ENCODE data around the gene SIAE. TPM values are rescaled to one million over a fixed set of nuclear protein-coding genes. Genes with fewer than 3 reads are reported as not detected.

The SIAE gene, protein sequence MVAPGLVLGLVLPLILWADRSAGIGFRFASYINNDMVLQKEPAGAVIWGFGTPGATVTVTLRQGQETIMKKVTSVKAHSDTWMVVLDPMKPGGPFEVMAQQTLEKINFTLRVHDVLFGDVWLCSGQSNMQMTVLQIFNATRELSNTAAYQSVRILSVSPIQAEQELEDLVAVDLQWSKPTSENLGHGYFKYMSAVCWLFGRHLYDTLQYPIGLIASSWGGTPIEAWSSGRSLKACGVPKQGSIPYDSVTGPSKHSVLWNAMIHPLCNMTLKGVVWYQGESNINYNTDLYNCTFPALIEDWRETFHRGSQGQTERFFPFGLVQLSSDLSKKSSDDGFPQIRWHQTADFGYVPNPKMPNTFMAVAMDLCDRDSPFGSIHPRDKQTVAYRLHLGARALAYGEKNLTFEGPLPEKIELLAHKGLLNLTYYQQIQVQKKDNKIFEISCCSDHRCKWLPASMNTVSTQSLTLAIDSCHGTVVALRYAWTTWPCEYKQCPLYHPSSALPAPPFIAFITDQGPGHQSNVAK
- total RNA-seq (1 to 10 TPM; 4.2 to 4.8 TPM), polyA plus RNA-seq (1 to 10 TPM; 2.8 to 6.8 TPM)

GRCh38 chr11:124673333-124674167, at the start of gene SIAE, which contains the start of gene SPA17:
TSS of gene SIAE (minus strand) at chr11:124673739. CDS start at chr11:124673708, 31 bp downstream.
TSS of gene SPA17 (plus strand) at chr11:124673904. CDS start at chr11:124675265, 1,361 bp downstream.
- peak within 1 kb of the TSS; percentile 66 for H3K27ac ChIP-seq (ENCODE audit: low read depth, low read length)
- Mint-ChIP-seq H3K4me3 (peak within 1 kb of the TSS; percentile 90 to 95 (median 91)), H3K4me1 (peaks cover 16 to 43% (median 32%) of the 10 kb centered on the region in 4 donors), H3K27ac (peak within 1 kb of the TSS; percentile 98 to 99 (median 99)), H3K27me3 (no peaks in the 10 kb centered on the region), H3K9me3 (peaks cover 0 to 4% (median 0%) of the 10 kb centered on the region in 8 donors), H3K36me3 (peaks cover 0 to 4% of the 10 kb centered on the region in 2 donors)
- peak; percentile 84 to 91 (median 88) for DNase-seq
- H3K27me3 ChIP-seq (ENCODE audit: insufficient read depth, low read length), result peaks cover 5% of the 10 kb centered on the region
- ChIA-PET CTCF (ENCODE audit: partially characterized antibody) (interaction anchor here (1.0 to 6.6 kb wide), 9 partner anchors 10 to 192 kb away, joined by 3 to 224 read pairs (median 5); partner anchors contain the start of genes ESAM and MSANTD2), POLR2A (ENCODE audit: partially characterized antibody) (interaction anchor here (0.5 to 2.8 kb wide), 15 partner anchors 51 to 598 kb away, joined by 3 to 40 read pairs (median 4); partner anchors contain the start of genes MSANTD2, NRGN, TBRG1 and TMEM218)
- no peaks in the 10 kb centered on the region for H3K36me3 ChIP-seq (ENCODE audit: insufficient read depth, low read length)
- intact Hi-C loops (cut with micrococcal nuclease), result loop anchor here (1.0 to 5.0 kb wide), 7 partner anchors 51 to 1389 kb away; partner anchors contain the start of genes CCDC15, CDON, MSANTD2 and TBRG1
- H3K9me3 ChIP-seq (ENCODE audit: control insufficient read depth in 1 of 2, low read length in 2 of 2), result no peaks in the 10 kb centered on the region
- H3K4me3 ChIP-seq (ENCODE audit: low read length in 2 of 2), result peak within 1 kb of the TSS; percentile 39 to 73
- H3K4me1 ChIP-seq (ENCODE audit: insufficient read depth, low read length), result peaks cover 42% of the 10 kb centered on the region

GRCh38 chr11:124722176-124722575, 48.6 kb upstream of the SIAE start:
- peaks cover 20% of the 10 kb centered on the region in 2 donors for H3K27me3 Mint-ChIP-seq
- no peaks in the 10 kb centered on the region for H3K36me3 Mint-ChIP-seq
- no peak overlapping the region for H3K4me3 Mint-ChIP-seq
- intact Hi-C loops (cut with micrococcal nuclease), result no loop called here
- no peak overlapping the region for H3K27ac Mint-ChIP-seq
- H3K4me1 Mint-ChIP-seq, result peaks cover 14 to 31% (median 22%) of the 10 kb centered on the region in 4 donors
- Histone ChIP-seq H3K4me3 (ENCODE audit: low read length in 2 of 2) (no peak overlapping the region), H3K27me3 (ENCODE audit: insufficient read depth, low read length) (no peaks in the 10 kb centered on the region), H3K4me1 (ENCODE audit: insufficient read depth, low read length) (peaks cover 13% of the 10 kb centered on the region), H3K36me3 (ENCODE audit: insufficient read depth, low read length) (no peaks in the 10 kb centered on the region), H3K27ac (ENCODE audit: low read depth, low read length) (no peak overlapping the region), H3K9me3 (ENCODE audit: control insufficient read depth in 1 of 2, low read length in 2 of 2) (no peaks in the 10 kb centered on the region)
- no peak for DNase-seq
- peaks cover 0 to 1% (median 0%) of the 10 kb centered on the region in 8 donors for H3K9me3 Mint-ChIP-seq
- POLR2A ChIA-PET (ENCODE audit: partially characterized antibody), result no interaction called here
- CTCF ChIA-PET (ENCODE audit: partially characterized antibody), result no interaction called here

DNA sequence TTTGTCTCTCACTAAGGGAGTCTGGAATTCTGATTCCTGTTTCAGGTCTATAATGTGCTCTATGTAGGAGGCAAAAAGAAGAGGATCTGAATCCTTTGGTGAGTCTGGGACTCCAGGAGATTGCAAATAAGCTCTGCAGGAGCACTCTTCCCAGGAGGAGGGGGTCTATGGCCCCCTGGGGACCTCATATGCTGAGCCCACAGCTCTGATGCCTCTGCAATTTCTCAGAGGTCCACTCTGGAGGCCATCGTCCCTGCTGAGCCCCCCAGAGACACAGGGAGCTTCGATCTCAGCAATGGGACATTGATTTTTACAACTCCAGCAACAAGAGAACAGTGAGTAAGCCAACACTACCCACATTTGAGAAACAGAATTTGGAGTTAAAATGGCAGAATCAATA, 46.0 kb upstream of the SIAE start:
- Mint-ChIP-seq H3K36me3 (no peaks in the 10 kb centered on the region), H3K27me3 (peaks cover 23% of the 10 kb centered on the region in 2 donors), H3K27ac (peak overlapping the region in 1 of 7 donors; percentile 32), H3K4me1 (peaks cover 14 to 20% (median 19%) of the 10 kb centered on the region in 4 donors), H3K4me3 (no peak overlapping the region), H3K9me3 (peaks cover 0 to 1% (median 0%) of the 10 kb centered on the region in 8 donors)
- Histone ChIP-seq H3K36me3 (ENCODE audit: insufficient read depth, low read length) (no peaks in the 10 kb centered on the region), H3K4me1 (ENCODE audit: insufficient read depth, low read length) (peaks cover 13% of the 10 kb centered on the region), H3K27ac (ENCODE audit: low read depth, low read length) (no peak overlapping the region), H3K4me3 (ENCODE audit: low read length in 2 of 2) (no peak overlapping the region), H3K9me3 (ENCODE audit: control insufficient read depth in 1 of 2, low read length in 2 of 2) (no peaks in the 10 kb centered on the region), H3K27me3 (ENCODE audit: insufficient read depth, low read length) (peaks cover 7% of the 10 kb centered on the region)
- intact Hi-C loops (cut with micrococcal nuclease), result loop anchor here (2.0 kb wide), 1 partner anchor 27 kb away; no protein-coding TSS in a partner anchor
- ChIA-PET POLR2A (ENCODE audit: partially characterized antibody) (no interaction called here), CTCF (ENCODE audit: partially characterized antibody) (no interaction called here)
- no peak for DNase-seq

- H3K27me3 Mint-ChIP-seq, result peaks cover 23 to 26% of the 10 kb centered on the region in 2 donors
- POLR2A ChIA-PET (ENCODE audit: partially characterized antibody), result no interaction called here
- Histone ChIP-seq H3K27ac (ENCODE audit: low read depth, low read length) (no peak overlapping the region), H3K27me3 (ENCODE audit: insufficient read depth, low read length) (peaks cover 7% of the 10 kb centered on the region), H3K4me1 (ENCODE audit: insufficient read depth, low read length) (peaks cover 13% of the 10 kb centered on the region), H3K4me3 (ENCODE audit: low read length in 2 of 2) (no peak overlapping the region), H3K9me3 (ENCODE audit: control insufficient read depth in 1 of 2, low read length in 2 of 2) (no peaks in the 10 kb centered on the region), H3K36me3 (ENCODE audit: insufficient read depth, low read length) (no peaks in the 10 kb centered on the region)
- no peak for DNase-seq
- H3K4me3 Mint-ChIP-seq, result peak overlapping the region in 3 of 8 donors; percentile 4 to 78 (median 28)
- intact Hi-C loops (cut with micrococcal nuclease), result loop anchor here (2.0 kb wide), 1 partner anchor 28 kb away; no protein-coding TSS in a partner anchor
- peaks cover 0 to 1% (median 0%) of the 10 kb centered on the region in 8 donors for H3K9me3 Mint-ChIP-seq
- peaks cover 0 to 7% of the 10 kb centered on the region in 2 donors for H3K36me3 Mint-ChIP-seq
- peaks cover 14 to 20% (median 18%) of the 10 kb centered on the region in 4 donors for H3K4me1 Mint-ChIP-seq
- CTCF ChIA-PET (ENCODE audit: partially characterized antibody), result no interaction called here
- no peak overlapping the region for H3K27ac Mint-ChIP-seq
Measured at GRCh38 chr11:124718801-124719200, 45.3 kb upstream of the SIAE start.

DNA sequence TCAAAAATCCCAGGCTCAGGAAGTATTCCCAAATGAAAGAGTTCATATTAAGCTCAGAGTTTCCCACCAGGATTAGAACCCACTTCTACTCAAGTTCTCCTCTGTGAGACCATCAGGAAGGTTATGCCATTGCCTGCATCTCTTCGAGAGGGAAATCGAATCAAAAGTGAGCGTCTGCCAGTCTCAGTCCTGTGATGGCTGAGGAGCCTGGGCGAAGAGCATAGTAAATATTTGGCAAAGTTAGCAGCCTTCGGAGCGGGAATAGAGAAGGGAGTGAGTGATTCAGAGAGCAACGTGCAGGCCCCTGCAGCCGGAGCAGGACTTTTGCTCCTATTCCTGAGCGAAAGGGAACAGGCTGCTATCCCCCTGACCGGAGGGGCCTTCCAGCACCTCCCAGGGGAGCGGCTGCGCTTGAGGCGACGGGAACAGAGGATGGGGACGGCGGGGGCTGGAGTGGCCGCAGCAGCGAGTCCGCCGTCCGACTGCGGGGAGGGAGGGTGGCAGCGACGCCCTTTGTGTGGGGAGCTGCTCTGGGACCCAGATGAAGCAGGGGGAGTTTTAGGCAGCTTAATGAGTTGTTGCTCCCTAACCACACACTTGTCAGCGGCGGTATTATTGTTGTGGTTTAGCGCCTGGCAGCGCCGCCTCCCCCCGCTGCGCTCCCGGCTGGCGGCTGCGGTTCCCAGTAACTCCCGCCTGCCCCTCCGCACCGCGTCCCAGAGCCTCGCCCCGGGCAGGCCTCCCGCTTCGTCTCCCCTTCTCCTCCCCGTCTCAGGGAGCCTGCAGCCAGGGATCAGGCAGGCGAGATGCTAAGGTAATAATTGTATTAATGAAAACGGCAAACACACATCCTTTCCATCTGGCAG, 44.5 kb upstream of the SIAE start:
- H3K36me3 ChIP-seq (ENCODE audit: insufficient read depth, low read length), result no peaks in the 10 kb centered on the region
- Mint-ChIP-seq H3K9me3 (peaks cover 0 to 1% (median 0%) of the 10 kb centered on the region in 8 donors), H3K4me3 (peak overlapping the region; percentile 49 to 90 (median 78)), H3K36me3 (peaks cover 0 to 7% of the 10 kb centered on the region in 2 donors), H3K27me3 (peaks cover 23 to 31% of the 10 kb centered on the region in 2 donors), H3K4me1 (peaks cover 14 to 20% (median 18%) of the 10 kb centered on the region in 4 donors), H3K27ac (peak overlapping the region in 2 of 7 donors; percentile 33 to 43)
- intact Hi-C loops (cut with micrococcal nuclease), result loop anchor here (2.0 kb wide), 1 partner anchor 29 kb away; no protein-coding TSS in a partner anchor
- ChIA-PET CTCF (ENCODE audit: partially characterized antibody) (interaction anchor here (0.6 kb wide), 1 partner anchor 100 kb away, joined by 3 read pairs; no protein-coding TSS in a partner anchor), POLR2A (ENCODE audit: partially characterized antibody) (no interaction called here)
- no peaks in the 10 kb centered on the region for H3K9me3 ChIP-seq (ENCODE audit: control insufficient read depth in 1 of 2, low read length in 2 of 2)
- peaks cover 13% of the 10 kb centered on the region for H3K4me1 ChIP-seq (ENCODE audit: insufficient read depth, low read length)
- H3K4me3 ChIP-seq (ENCODE audit: low read length in 2 of 2), result peak overlapping the region in 1 of 2 donors; percentile 20
- peaks cover 7% of the 10 kb centered on the region for H3K27me3 ChIP-seq (ENCODE audit: insufficient read depth, low read length)
- DNase-seq, result peak; percentile 17 to 47 (median 26)
- no peak overlapping the region for H3K27ac ChIP-seq (ENCODE audit: low read depth, low read length)

DNA sequence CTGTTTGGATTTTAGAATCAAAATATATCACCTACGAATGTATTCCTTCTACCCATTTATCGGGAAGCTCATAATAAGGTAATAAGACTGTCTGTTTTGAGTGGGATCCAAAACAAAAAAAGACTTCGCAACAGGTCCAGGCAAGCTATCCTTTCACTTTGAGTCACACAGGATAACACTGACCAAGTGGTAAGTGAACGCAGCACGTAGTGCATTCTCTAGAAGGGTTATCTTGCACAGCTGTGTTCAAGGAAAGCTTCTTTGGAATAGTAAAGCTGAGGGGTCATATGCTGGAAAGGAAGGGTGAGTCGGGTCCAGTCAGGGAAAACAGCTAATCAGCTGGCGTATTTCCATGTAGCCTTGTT, 43.9 kb upstream of the SIAE start:
- no peak for DNase-seq
- Mint-ChIP-seq H3K36me3 (peaks cover 0 to 7% of the 10 kb centered on the region in 2 donors), H3K4me3 (peak overlapping the region; percentile 49 to 90 (median 78)), H3K9me3 (peaks cover 0 to 1% (median 0%) of the 10 kb centered on the region in 8 donors), H3K27me3 (peaks cover 18 to 33% of the 10 kb centered on the region in 2 donors), H3K4me1 (peaks cover 12 to 15% (median 14%) of the 10 kb centered on the region in 4 donors), H3K27ac (no peak overlapping the region)
- CTCF ChIA-PET (ENCODE audit: partially characterized antibody), result interaction anchor here (0.6 kb wide), 1 partner anchor 99 kb away, joined by 3 read pairs; no protein-coding TSS in a partner anchor
- peaks cover 7% of the 10 kb centered on the region for H3K27me3 ChIP-seq (ENCODE audit: insufficient read depth, low read length)
- no peaks in the 10 kb centered on the region for H3K9me3 ChIP-seq (ENCODE audit: control insufficient read depth in 1 of 2, low read length in 2 of 2)
- H3K4me3 ChIP-seq (ENCODE audit: low read length in 2 of 2), result peak overlapping the region in 1 of 2 donors; percentile 20
- no peaks in the 10 kb centered on the region for H3K36me3 ChIP-seq (ENCODE audit: insufficient read depth, low read length)
- H3K4me1 ChIP-seq (ENCODE audit: insufficient read depth, low read length), result peaks cover 13% of the 10 kb centered on the region
- intact Hi-C loops (cut with micrococcal nuclease), result no loop called here
- POLR2A ChIA-PET (ENCODE audit: partially characterized antibody), result no interaction called here
- no peak overlapping the region for H3K27ac ChIP-seq (ENCODE audit: low read depth, low read length)
